H9 (cell line): Measurements from ENCODE around the gene DACT3. TPM values are rescaled to one million over a fixed set of nuclear protein-coding genes. Genes with fewer than 3 reads are reported as not detected.

Source experiments
- DNase-seq: peaks from one replicate; pipeline ENCODE4 v3.0.0-alpha.2; 2017
- H2AFZ ChIP-seq: one replicate; pipeline ENCODE4 v1.6.1; 2013; ENCODE audit warnings: mild to moderate bottlenecking, low read length, control low read depth, moderate library complexity
- H2AK5ac ChIP-seq: 2 replicates; pipeline ENCODE4 v1.6.1; 2013; ENCODE audit warnings: low read length, control low read depth, mixed read lengths; ENCODE audit not compliant: insufficient read length
- H2BK120ac ChIP-seq: one replicate; pipeline ENCODE4 v1.6.1; 2013; ENCODE audit warnings: low read depth, mild to moderate bottlenecking, low read length, control low read depth, inconsistent platforms; ENCODE audit not compliant: poor library complexity, severe bottlenecking
- H2BK12ac ChIP-seq: 2 replicates; pipeline ENCODE4 v1.6.1; 2013; ENCODE audit warnings: low read length, control low read depth, mixed read lengths, low read depth; ENCODE audit not compliant: insufficient read length
- H2BK15ac ChIP-seq: 2 replicates; pipeline ENCODE4 v1.6.1; 2013; ENCODE audit warnings: low read depth, low read length, control low read depth
- H2BK20ac ChIP-seq: one replicate; pipeline ENCODE4 v1.6.1; 2013; ENCODE audit warnings: low read depth, mild to moderate bottlenecking, low read length, control low read depth, inconsistent platforms; ENCODE audit not compliant: poor library complexity, severe bottlenecking
- H2BK5ac ChIP-seq: 2 replicates; pipeline ENCODE4 v1.6.1; 2013; ENCODE audit warnings: low read length, control low read depth, mixed read lengths; ENCODE audit not compliant: insufficient read length
- H3K14ac ChIP-seq: 2 replicates; pipeline ENCODE4 v1.6.1; 2013; ENCODE audit warnings: low read length, control low read depth; ENCODE audit not compliant: insufficient read depth
- H3K18ac ChIP-seq: 2 replicates; pipeline ENCODE4 v1.6.1; 2013; ENCODE audit warnings: low read depth, mild to moderate bottlenecking, mixed read lengths, low read length, control low read depth; ENCODE audit not compliant: insufficient read length
- H3K23ac ChIP-seq: 2 replicates; pipeline ENCODE4 v1.6.1; 2013; ENCODE audit warnings: low read length, control low read depth, mixed read lengths, low read depth; ENCODE audit not compliant: insufficient read length
- H3K23me2 ChIP-seq: 2 replicates; pipeline ENCODE4 v1.6.1; 2013; ENCODE audit warnings: low read depth, mild to moderate bottlenecking, mixed read lengths, low read length, control low read depth; ENCODE audit not compliant: insufficient read length, poor library complexity, severe bottlenecking
- H3K27ac ChIP-seq: 2 replicates; pipeline ENCODE4 v1.5.1; 2013; ENCODE audit warnings: low read length, control low read depth, mixed read lengths, low read depth; ENCODE audit not compliant: insufficient read length
- H3K27me3 ChIP-seq: 2 replicates; pipeline ENCODE4 v1.6.1; 2013; ENCODE audit warnings: low read length, control low read depth, inconsistent platforms; ENCODE audit not compliant: insufficient read depth
- H3K4ac ChIP-seq: 2 replicates; pipeline ENCODE4 v1.6.1; 2013; ENCODE audit warnings: low read depth, mild to moderate bottlenecking, control low read depth, inconsistent platforms, low read length, moderate library complexity
- H3K4me1 ChIP-seq: 2 replicates; pipeline ENCODE4 v1.6.1; 2013; ENCODE audit warnings: low read length, control low read depth, inconsistent platforms; ENCODE audit not compliant: insufficient read depth
- H3K4me2 ChIP-seq: 2 replicates; pipeline ENCODE4 v1.6.1; 2013; ENCODE audit warnings: low read length, control low read depth, mixed read lengths; ENCODE audit not compliant: insufficient read length, insufficient read depth
- H3K56ac ChIP-seq: 2 replicates; pipeline ENCODE4 v1.6.1; 2013; ENCODE audit warnings: low read depth, mild to moderate bottlenecking, mixed read lengths, low read length, control low read depth; ENCODE audit not compliant: insufficient read length
- H3K79me1 ChIP-seq: 2 replicates; pipeline ENCODE4 v1.6.1; 2013; ENCODE audit warnings: low read depth, mild to moderate bottlenecking, moderate library complexity, low read length, control low read depth, inconsistent platforms; ENCODE audit not compliant: insufficient read depth, poor library complexity, severe bottlenecking
- H3K79me2 ChIP-seq: 2 replicates; pipeline ENCODE4 v1.6.1; 2013; ENCODE audit warnings: low read length, control low read depth, inconsistent platforms; ENCODE audit not compliant: insufficient read depth
- H3K9ac ChIP-seq: 2 replicates; pipeline ENCODE4 v1.6.1; 2013; ENCODE audit warnings: low read length, control low read depth, mixed read lengths; ENCODE audit not compliant: insufficient read length; ENCODE audit errors: extremely low read depth
- H3K9me3 ChIP-seq: one replicate; pipeline ENCODE4 v1.6.1; 2013; ENCODE audit warnings: low read depth, low read length, inconsistent platforms; ENCODE audit not compliant: control insufficient read depth
- H3T11ph ChIP-seq: one replicate; pipeline ENCODE4 v1.6.1; 2013; ENCODE audit warnings: mild to moderate bottlenecking, low read length, control low read depth, inconsistent platforms
- H4K20me1 ChIP-seq: one replicate; pipeline ENCODE4 v1.6.1; 2013; ENCODE audit not compliant: control insufficient read depth, insufficient read length, insufficient read depth
- H4K5ac ChIP-seq: 2 replicates; pipeline ENCODE4 v1.6.1; 2013; ENCODE audit warnings: low read depth, mild to moderate bottlenecking, mixed read lengths, low read length, control low read depth; ENCODE audit not compliant: insufficient read length
- H4K8ac ChIP-seq: replicated peaks from 2 replicates; pipeline ENCODE4 v1.6.1; 2013; ENCODE audit warnings: low read length, control low read depth, mixed read lengths, low read depth; ENCODE audit not compliant: insufficient read length
- H4K91ac ChIP-seq: 2 replicates; pipeline ENCODE4 v1.6.1; 2013; ENCODE audit warnings: low read depth, mild to moderate bottlenecking, moderate library complexity, mixed read lengths, low read length, control low read depth; ENCODE audit not compliant: insufficient read length
- H3K27ac Mint-ChIP-seq, 3 experiments: 2 replicates in 2 of 3; 3 replicates in 1 of 3; pipeline ENCODE4 v1.8.0; 2020 to 2021; ENCODE audit warnings: mixed read lengths in 3 of 3, mild to moderate bottlenecking in 1 of 3, moderate library complexity in 1 of 3
- H3K27me3 Mint-ChIP-seq: 2 replicates; pipeline ENCODE4 v1.8.0; 2021; ENCODE audit warnings: low read depth, mild to moderate bottlenecking, moderate library complexity, mixed read lengths
- H3K36me3 Mint-ChIP-seq, 3 experiments: 2 replicates in 2 of 3; 3 replicates in 1 of 3; pipeline ENCODE4 v1.8.0; 2020 to 2021; ENCODE audit warnings: low read depth in 3 of 3, mixed read lengths in 3 of 3; ENCODE audit not compliant: insufficient read depth in 1 of 3
- H3K4me1 Mint-ChIP-seq, 2 experiments: 2 replicates each; pipeline ENCODE4 v1.8.0; 2020; ENCODE audit warnings: mixed read lengths in 2 of 2
- H3K4me3 Mint-ChIP-seq, 2 experiments: 2 replicates in 1 of 2; 3 replicates in 1 of 2; pipeline ENCODE4 v1.8.0; 2020 to 2021; ENCODE audit warnings: mild to moderate bottlenecking in 2 of 2, mixed read lengths in 2 of 2, moderate library complexity in 1 of 2
- H3K9me3 Mint-ChIP-seq, 2 experiments: 2 replicates in 1 of 2; 3 replicates in 1 of 2; pipeline ENCODE4 v1.8.0; 2020; ENCODE audit warnings: mild to moderate bottlenecking in 2 of 2, mixed read lengths in 2 of 2, moderate library complexity in 1 of 2
- WGBS: extraction: QIAGEN DNeasy Blood & Tissue Kit; methylation state at CpG from one replicate; pipeline ENCODE4 v1.1.7; 2013; ENCODE audit warnings: missing lambda C conversion rate, low lambda C conversion rate, mixed read lengths; ENCODE audit not compliant: insufficient read length; ENCODE audit errors: extremely low coverage; 5-methylcytosine and 5-hydroxymethylcytosine counted together
- total RNA-seq: library from RNA; stranded (reverse); gene quantifications from 2 replicates; pipeline ENCODE4 v1.2.1, GENCODE V29; 2021
- TF ChIP-seq, protein P1 (sequence below): fragments of 200-600 bp; sonication (generic); conservative IDR thresholded peaks from 3 replicates; pipeline ENCODE4 v1.8.0; 2021; ENCODE audit warnings: antibody characterized with exemption, mild to moderate bottlenecking

DACT3 gene
- total RNA-seq, 1 experiment from 2014 or later, result 0.87 TPM

DNA sequence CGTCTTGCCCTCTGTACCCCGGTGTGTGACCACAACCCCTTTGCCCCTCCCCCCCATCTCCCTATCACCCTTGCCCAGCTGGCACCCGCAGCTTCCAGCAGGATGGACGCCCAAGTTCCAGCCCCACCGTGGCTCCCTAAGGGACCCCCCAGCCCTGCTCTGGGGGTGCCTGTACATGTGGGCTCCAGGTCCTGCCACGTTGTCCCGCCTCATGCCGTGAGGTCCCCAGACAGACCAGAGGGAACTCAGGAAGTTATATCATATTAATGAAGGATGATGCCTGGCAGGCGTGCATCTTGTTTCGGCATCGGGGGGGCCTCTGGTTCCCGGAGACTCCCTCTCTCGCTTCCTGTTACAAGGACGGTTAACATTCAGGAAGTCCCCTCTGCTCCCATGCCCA is 34.5 kb downstream of the DACT3 start:
- peaks cover 8% of the 10 kb centered on the region for H3K27me3 Mint-ChIP-seq
- no peak overlapping the region for H3K27ac ChIP-seq
- peaks cover 7% of the 10 kb centered on the region; the same call in 1 of the 2 replicates for H3K4me1 ChIP-seq
- H3T11ph ChIP-seq, result no peak overlapping the region
- no peaks in the 10 kb centered on the region for H4K20me1 ChIP-seq
- no peaks in the 10 kb centered on the region for H3K36me3 Mint-ChIP-seq
- H2AFZ ChIP-seq, result no peak overlapping the region
- H3K27me3 ChIP-seq, result peaks cover 3% of the 10 kb centered on the region; the same call in 1 of the 2 replicates
- H2BK120ac ChIP-seq, result no peak overlapping the region
- no peak overlapping the region for H3K23ac ChIP-seq
- H2AK5ac ChIP-seq, result no peak overlapping the region
- no peak overlapping the region for H3K9ac ChIP-seq
- no peak overlapping the region for H3K4ac ChIP-seq
- H3K79me2 ChIP-seq, result no peaks in the 10 kb centered on the region
- H4K5ac ChIP-seq, result no peak overlapping the region
- H3K4me1 Mint-ChIP-seq, result peaks cover 10 to 24% of the 10 kb centered on the region in 2 experiments
- H3K79me1 ChIP-seq, result no peaks in the 10 kb centered on the region
- no peaks in the 10 kb centered on the region; a peak in 2 of 5 replicates for H3K9me3 Mint-ChIP-seq
- H3K4me3 Mint-ChIP-seq, result no peak overlapping the region; a peak in 1 of 5 replicates
- no peak overlapping the region for H3K14ac ChIP-seq
- H2BK12ac ChIP-seq, result no peak overlapping the region
- H3K9me3 ChIP-seq, result no peaks in the 10 kb centered on the region
- no peak overlapping the region for H3K4me2 ChIP-seq
- no CpG with 5 or more reads among the region's 14 CpGs for WGBS
- H2BK5ac ChIP-seq, result no peak overlapping the region
- no peak overlapping the region for H3K18ac ChIP-seq
- no peaks in the 10 kb centered on the region for H3K23me2 ChIP-seq
- TF ChIP-seq, protein P1, sequence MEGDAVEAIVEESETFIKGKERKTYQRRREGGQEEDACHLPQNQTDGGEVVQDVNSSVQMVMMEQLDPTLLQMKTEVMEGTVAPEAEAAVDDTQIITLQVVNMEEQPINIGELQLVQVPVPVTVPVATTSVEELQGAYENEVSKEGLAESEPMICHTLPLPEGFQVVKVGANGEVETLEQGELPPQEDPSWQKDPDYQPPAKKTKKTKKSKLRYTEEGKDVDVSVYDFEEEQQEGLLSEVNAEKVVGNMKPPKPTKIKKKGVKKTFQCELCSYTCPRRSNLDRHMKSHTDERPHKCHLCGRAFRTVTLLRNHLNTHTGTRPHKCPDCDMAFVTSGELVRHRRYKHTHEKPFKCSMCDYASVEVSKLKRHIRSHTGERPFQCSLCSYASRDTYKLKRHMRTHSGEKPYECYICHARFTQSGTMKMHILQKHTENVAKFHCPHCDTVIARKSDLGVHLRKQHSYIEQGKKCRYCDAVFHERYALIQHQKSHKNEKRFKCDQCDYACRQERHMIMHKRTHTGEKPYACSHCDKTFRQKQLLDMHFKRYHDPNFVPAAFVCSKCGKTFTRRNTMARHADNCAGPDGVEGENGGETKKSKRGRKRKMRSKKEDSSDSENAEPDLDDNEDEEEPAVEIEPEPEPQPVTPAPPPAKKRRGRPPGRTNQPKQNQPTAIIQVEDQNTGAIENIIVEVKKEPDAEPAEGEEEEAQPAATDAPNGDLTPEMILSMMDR, result no peak
- H4K8ac ChIP-seq, result no peak overlapping the region
- no peak overlapping the region for H3K27ac Mint-ChIP-seq
- DNase-seq, result no peak
- no peak overlapping the region for H2BK20ac ChIP-seq
- H2BK15ac ChIP-seq, result no peak overlapping the region
- no peak overlapping the region for H4K91ac ChIP-seq
- H3K56ac ChIP-seq, result no peak overlapping the region
